Activated CD4-positive, alpha-beta T cell treated with anti-CD3 and anti-CD28 coated beads for 36 hours (primary cell): ENCODE measurements around the gene ARRDC3. TPM values are rescaled to one million over a fixed set of nuclear protein-coding genes. Genes with fewer than 3 reads are reported as not detected.

Experiments
- ATAC-seq: fragments of 200-7000 bp; cut with Tn5 transposase; one replicate; pipeline ENCODE4 v1.10.0; 2021; ENCODE audit warnings: mild to moderate bottlenecking, moderate library complexity
- CTCF ChIA-PET: fragments of 350-600 bp; sonication (Branson Sonifier 250); formaldehyde crosslinking; loops from one replicate; lab custom pipeline; 2021; ENCODE audit warnings: antibody characterized with exemption; lab: Charles Lee
- POLR2A ChIA-PET: fragments of 350-600 bp; sonication (Branson Sonifier 250); formaldehyde crosslinking; loops from one replicate; lab custom pipeline; 2021; ENCODE audit warnings: antibody characterized with exemption, inconsistent platforms; lab: Charles Lee
- DNase-seq: peaks from one replicate; pipeline ENCODE4 v3.0.0-alpha.2; 2020
- H3K27ac Mint-ChIP-seq: one replicate; pipeline ENCODE4 v1.8.0; 2021; ENCODE audit warnings: mixed read lengths
- H3K27me3 Mint-ChIP-seq: one replicate; pipeline ENCODE4 v1.8.0; 2021; ENCODE audit warnings: mixed read lengths
- H3K36me3 Mint-ChIP-seq: one replicate; pipeline ENCODE4 v1.8.0; 2021; ENCODE audit warnings: low read depth, mixed read lengths
- H3K4me1 Mint-ChIP-seq: one replicate; pipeline ENCODE4 v1.8.0; 2021; ENCODE audit warnings: mixed read lengths
- H3K4me3 Mint-ChIP-seq: one replicate; pipeline ENCODE4 v1.8.0; 2021; ENCODE audit warnings: mild to moderate bottlenecking, moderate library complexity, mixed read lengths
- H3K9me3 Mint-ChIP-seq: one replicate; pipeline ENCODE4 v1.8.0; 2021; ENCODE audit warnings: low read depth, mixed read lengths
- intact Hi-C, 2 experiments: fragments of 100-400 bp; cut with DNase I in 1 of 2; cut with micrococcal nuclease in 1 of 2; formaldehyde crosslinking; loops; one replicate each; pipeline versions ENCODE4 v1.14.2 to v1.15.1; 2022 to 2024; cut with DNase I, micrococcal nuclease
- total RNA-seq, 2 experiments: library from RNA; stranded (reverse); gene quantifications; one replicate each; pipeline ENCODE4 v1.2.3, GENCODE V29; 2021

Gene ARRDC3
- total RNA-seq, 2 experiments from 2014 or later, result 21.7 to 21.9 TPM

- ChIA-PET POLR2A (interaction anchor here (0.6 kb wide), 1 partner anchor 55 kb away, joined by 7 read pairs; no protein-coding TSS in a partner anchor), CTCF (interaction anchor here (0.8 kb wide), 1 partner anchor 109 kb away, joined by 5 read pairs; no protein-coding TSS in a partner anchor)
- H3K27ac Mint-ChIP-seq, result no peak overlapping the region
- no peaks in the 10 kb centered on the region for H3K36me3 Mint-ChIP-seq
- intact Hi-C loops, result no loop called here
- no peaks in the 10 kb centered on the region for H3K9me3 Mint-ChIP-seq
- H3K4me1 Mint-ChIP-seq, result peaks cover 24% of the 10 kb centered on the region
- peak; percentile 64 for DNase-seq
- ATAC-seq, result no peak
- no peaks in the 10 kb centered on the region for H3K27me3 Mint-ChIP-seq
- H3K4me3 Mint-ChIP-seq, result no peak overlapping the region
Measured at GRCh38 chr5:91318724-91319123, 64.4 kb downstream of the ARRDC3 start.
